Smooth muscle cell (in vitro differentiated cells): Measurements from ENCODE around the gene MSI2. TPM values are rescaled to one million over a fixed set of nuclear protein-coding genes. Genes with fewer than 3 reads are reported as not detected.

Experiments used
- DNase-seq: peaks from one replicate; lab custom pipeline; 2025; ENCODE audit not compliant: unreplicated experiment; lab: John Stamatoyannopoulos, UW
- H2AFZ ChIP-seq: fragments of 200-600 bp; sonication (generic); 2 replicates; pipeline ENCODE4 v1.6.0; 2016; ENCODE audit warnings: antibody characterized with exemption, low read depth, mild to moderate bottlenecking
- H3F3A ChIP-seq: fragments of 200-600 bp; sonication (generic); 2 replicates; pipeline ENCODE4 v1.6.0; 2017; ENCODE audit warnings: antibody characterized with exemption, low read depth
- H3K27ac ChIP-seq: fragments of 200-600 bp; sonication (generic); 2 replicates; pipeline ENCODE4 v1.5.1; 2016; ENCODE audit warnings: low read depth, mild to moderate bottlenecking
- H3K27me3 ChIP-seq: fragments of 200-600 bp; sonication (generic); 2 replicates; pipeline ENCODE4 v1.6.1; 2016; ENCODE audit warnings: low read depth, mild to moderate bottlenecking
- H3K36me3 ChIP-seq: fragments of 200-600 bp; sonication (generic); 2 replicates; pipeline ENCODE4 v1.5.1; 2016; ENCODE audit warnings: low read depth
- H3K4me1 ChIP-seq: fragments of 200-600 bp; sonication (generic); 2 replicates; pipeline ENCODE4 v1.5.1; 2016; ENCODE audit warnings: low read depth
- H3K4me2 ChIP-seq: fragments of 200-600 bp; sonication (generic); 2 replicates; pipeline ENCODE4 v1.6.0; 2016; ENCODE audit warnings: mild to moderate bottlenecking
- H3K4me3 ChIP-seq: fragments of 200-600 bp; sonication (generic); 2 replicates; pipeline ENCODE4 v1.5.1; 2016; ENCODE audit warnings: mild to moderate bottlenecking
- H3K79me2 ChIP-seq: fragments of 200-600 bp; sonication (generic); 2 replicates; pipeline ENCODE4 v1.6.0; 2016; ENCODE audit warnings: low read depth, mild to moderate bottlenecking
- H3K9ac ChIP-seq: fragments of 200-600 bp; sonication (generic); 2 replicates; pipeline ENCODE4 v1.6.0; 2016; ENCODE audit warnings: low read depth
- H3K9me3 ChIP-seq: fragments of 200-600 bp; sonication (generic); replicated peaks from 2 replicates; pipeline ENCODE4 v1.5.1; 2016; ENCODE audit warnings: low read depth
- H4K20me1 ChIP-seq: fragments of 200-600 bp; sonication (generic); 2 replicates; pipeline ENCODE4 v1.6.0; 2016; ENCODE audit warnings: low read depth
- CTCF ChIP-seq: fragments of 200-600 bp; sonication (generic); IDR thresholded peaks from 2 replicates; pipeline ENCODE4 v1.5.1; 2017; ENCODE audit warnings: borderline replicate concordance, mild to moderate bottlenecking, antibody characterized with exemption; ENCODE audit not compliant: insufficient read depth, poor library complexity, severe bottlenecking
- WGBS: methylation state at CpG from one replicate; pipeline ENCODE4 v1.1.7; 2016; ENCODE audit warnings: low lambda C conversion rate; 5-methylcytosine and 5-hydroxymethylcytosine counted together
- polyA plus RNA-seq: library from polyadenylated mRNA; unstranded; fragments of >200 nt; fragmentation: Nextera tagmentation; extraction: Ambion mirVana; gene quantifications from 2 replicates; pipeline ENCODE4 v1.2.1, GENCODE V29; 2016
- total RNA-seq: library from RNA; depleted of rRNA; stranded (reverse); fragments of >200 nt; gene quantifications from 2 replicates; pipeline ENCODE4 v1.2.3, GENCODE V29; 2014

MSI2 gene
- total and polyA plus RNA-seq, 2 experiments from 2014 or later = 5.7 to 36.5 TPM

GRCh38 chr17:57311281-57312216 lies 55.2 kb downstream of the MSI2 start:
- no peaks in the 10 kb centered on the region for H3F3A ChIP-seq
- no peaks in the 10 kb centered on the region for H3K27me3 ChIP-seq
- H3K9ac ChIP-seq = no peak overlapping the region
- no peak overlapping the region for H3K4me2 ChIP-seq
- H3K27ac ChIP-seq = no peak overlapping the region
- peaks cover 19% of the 10 kb centered on the region for H3K4me1 ChIP-seq
- no peak overlapping the region for H3K4me3 ChIP-seq
- WGBS = 98% methylated on average over 10 of the region's 10 CpGs
- H4K20me1 ChIP-seq = peaks cover 78% of the 10 kb centered on the region
- no peaks in the 10 kb centered on the region for H3K36me3 ChIP-seq
- peaks cover 4% of the 10 kb centered on the region for H3K79me2 ChIP-seq
- DNase-seq = no peak
- TF ChIP-seq CTCF = no peak
- H3K9me3 ChIP-seq = no peaks in the 10 kb centered on the region
- no peak overlapping the region for H2AFZ ChIP-seq

GRCh38 chr17:57312242-57312641 lies 55.9 kb downstream of the MSI2 start:
- H2AFZ ChIP-seq = no peak overlapping the region
- no peak for DNase-seq
- no peak overlapping the region for H3K9ac ChIP-seq
- no peaks in the 10 kb centered on the region for H3K9me3 ChIP-seq
- no peak for TF ChIP-seq CTCF
- H3K4me2 ChIP-seq = no peak overlapping the region
- H3K27me3 ChIP-seq = no peaks in the 10 kb centered on the region
- H3K4me1 ChIP-seq = peaks cover 19% of the 10 kb centered on the region
- no peak overlapping the region for H3K27ac ChIP-seq
- H3K4me3 ChIP-seq = no peak overlapping the region
- peaks cover 81% of the 10 kb centered on the region for H4K20me1 ChIP-seq
- peaks cover 9% of the 10 kb centered on the region for H3K79me2 ChIP-seq
- no peaks in the 10 kb centered on the region for H3F3A ChIP-seq
- H3K36me3 ChIP-seq = no peaks in the 10 kb centered on the region
- WGBS = 92% methylated on average over 2 of the region's 2 CpGs

GRCh38 chr17:57313097-57313835 lies 56.9 kb downstream of the MSI2 start:
- Histone ChIP-seq H3K9me3 (no peaks in the 10 kb centered on the region), H3K27me3 (no peaks in the 10 kb centered on the region), H3K4me2 (no peak overlapping the region), H3K4me3 (no peak overlapping the region), H3K36me3 (no peaks in the 10 kb centered on the region), H3K27ac (no peak overlapping the region), H3K79me2 (peaks cover 6% of the 10 kb centered on the region), H3K4me1 (peaks cover 19% of the 10 kb centered on the region), H4K20me1 (peaks cover 77% of the 10 kb centered on the region), H3F3A (no peaks in the 10 kb centered on the region), H2AFZ (no peak overlapping the region), H3K9ac (no peak overlapping the region)
- no peak for DNase-seq
- 82% methylated on average over 12 of the region's 12 CpGs for WGBS
- no peak for TF ChIP-seq CTCF
